Measurements from ENCODE around the gene KLF15.

Gene KLF15

DNA sequence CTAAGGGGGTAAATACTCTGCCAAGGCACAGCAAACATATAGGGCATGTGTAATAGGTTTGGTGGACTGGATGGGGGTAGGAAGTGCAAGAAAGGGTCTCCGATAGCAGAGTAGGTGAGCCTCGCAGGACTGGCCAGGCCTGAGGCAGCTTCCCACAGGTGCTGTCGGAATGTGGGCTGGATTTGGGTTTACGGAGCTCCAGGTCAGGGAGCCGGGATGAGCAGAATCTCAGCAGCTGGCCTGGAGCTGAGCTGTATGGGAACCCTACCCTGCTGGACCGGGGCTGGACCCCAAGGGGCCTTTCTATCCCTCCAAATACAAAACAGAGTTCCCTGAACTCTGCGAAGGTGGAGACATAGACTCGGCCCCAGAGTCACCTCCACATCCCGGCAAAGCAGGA lies 15.0 kb downstream of the KLF15 start:
- Histone ChIP-seq H3K36me3 (ENCODE audit: control insufficient read depth, low read length) (no peaks in the 10 kb centered on the region), H3K27ac (ENCODE audit: low read depth, low read length) (no peak overlapping the region), H3K79me2 (ENCODE audit: control insufficient read depth, low read length) (no peaks in the 10 kb centered on the region), H3K9me2 (replicated peaks; ENCODE audit: control insufficient read depth, low read length) (no peaks in the 10 kb centered on the region), H3K9me3 (ENCODE audit: control insufficient read depth, insufficient read depth, low read length) (no peaks in the 10 kb centered on the region), H3F3A (ENCODE audit: control insufficient read depth, insufficient read depth) (no peaks in the 10 kb centered on the region), H3K4me1 (ENCODE audit: control insufficient read depth, low read length) (no peaks in the 10 kb centered on the region), H4K20me1 (ENCODE audit: control insufficient read depth, insufficient read depth, low read depth, low read length) (no peaks in the 10 kb centered on the region), H3K4me2 (ENCODE audit: low read length) (no peak overlapping the region), H3K27me3 (ENCODE audit: control insufficient read depth, low read length) (no peaks in the 10 kb centered on the region), H3K4me3 (ENCODE audit: low read length) (no peak overlapping the region)
- TF ChIP-seq EZH2phosphoT487 (IDR thresholded peaks at IDR 0.05; ENCODE audit: borderline replicate concordance, low read length) = no peak
- TF ChIP-seq, protein P1, sequence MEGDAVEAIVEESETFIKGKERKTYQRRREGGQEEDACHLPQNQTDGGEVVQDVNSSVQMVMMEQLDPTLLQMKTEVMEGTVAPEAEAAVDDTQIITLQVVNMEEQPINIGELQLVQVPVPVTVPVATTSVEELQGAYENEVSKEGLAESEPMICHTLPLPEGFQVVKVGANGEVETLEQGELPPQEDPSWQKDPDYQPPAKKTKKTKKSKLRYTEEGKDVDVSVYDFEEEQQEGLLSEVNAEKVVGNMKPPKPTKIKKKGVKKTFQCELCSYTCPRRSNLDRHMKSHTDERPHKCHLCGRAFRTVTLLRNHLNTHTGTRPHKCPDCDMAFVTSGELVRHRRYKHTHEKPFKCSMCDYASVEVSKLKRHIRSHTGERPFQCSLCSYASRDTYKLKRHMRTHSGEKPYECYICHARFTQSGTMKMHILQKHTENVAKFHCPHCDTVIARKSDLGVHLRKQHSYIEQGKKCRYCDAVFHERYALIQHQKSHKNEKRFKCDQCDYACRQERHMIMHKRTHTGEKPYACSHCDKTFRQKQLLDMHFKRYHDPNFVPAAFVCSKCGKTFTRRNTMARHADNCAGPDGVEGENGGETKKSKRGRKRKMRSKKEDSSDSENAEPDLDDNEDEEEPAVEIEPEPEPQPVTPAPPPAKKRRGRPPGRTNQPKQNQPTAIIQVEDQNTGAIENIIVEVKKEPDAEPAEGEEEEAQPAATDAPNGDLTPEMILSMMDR (IDR thresholded peaks at IDR 0.05; ENCODE audit: low read depth, low read length, poor library complexity, severe bottlenecking) = no peak

DNA sequence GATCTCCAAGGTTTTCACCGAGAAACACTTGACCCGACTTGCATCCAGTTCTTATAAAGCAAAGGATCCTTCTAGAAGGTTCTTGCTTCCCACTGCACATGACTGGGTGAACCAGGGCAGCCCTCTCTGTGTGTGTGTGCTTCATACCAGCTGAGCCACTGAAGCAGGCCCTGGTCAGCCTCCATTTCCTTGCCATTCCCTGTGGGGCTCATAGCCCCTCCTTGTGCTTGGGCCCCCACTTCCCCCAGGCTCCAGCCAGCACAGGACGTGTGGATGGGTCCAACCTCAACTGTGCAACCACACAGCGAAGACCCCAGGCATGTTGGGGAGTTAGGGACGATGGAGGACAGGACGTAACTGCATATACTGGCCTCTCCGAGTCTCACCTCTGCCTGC lies 15.5 kb downstream of the KLF15 start:
- Histone ChIP-seq H3K27me3 (ENCODE audit: control insufficient read depth, low read length) (no peaks in the 10 kb centered on the region), H3K27ac (ENCODE audit: low read depth, low read length) (no peak overlapping the region), H3K4me2 (ENCODE audit: low read length) (no peak overlapping the region), H3K4me1 (ENCODE audit: control insufficient read depth, low read length) (no peaks in the 10 kb centered on the region), H3K9me3 (ENCODE audit: control insufficient read depth, insufficient read depth, low read length) (no peaks in the 10 kb centered on the region), H3K36me3 (ENCODE audit: control insufficient read depth, low read length) (no peaks in the 10 kb centered on the region), H3K4me3 (ENCODE audit: low read length) (no peak overlapping the region), H3K79me2 (ENCODE audit: control insufficient read depth, low read length) (no peaks in the 10 kb centered on the region), H3K9me2 (replicated peaks; ENCODE audit: control insufficient read depth, low read length) (no peaks in the 10 kb centered on the region), H4K20me1 (ENCODE audit: control insufficient read depth, insufficient read depth, low read depth, low read length) (no peaks in the 10 kb centered on the region), H3F3A (ENCODE audit: control insufficient read depth, insufficient read depth) (no peaks in the 10 kb centered on the region)
- TF ChIP-seq, protein P1 (IDR thresholded peaks at IDR 0.05; ENCODE audit: low read depth, low read length, poor library complexity, severe bottlenecking) = no peak
- no peak for TF ChIP-seq EZH2phosphoT487 (IDR thresholded peaks at IDR 0.05; ENCODE audit: borderline replicate concordance, low read length)

DNA sequence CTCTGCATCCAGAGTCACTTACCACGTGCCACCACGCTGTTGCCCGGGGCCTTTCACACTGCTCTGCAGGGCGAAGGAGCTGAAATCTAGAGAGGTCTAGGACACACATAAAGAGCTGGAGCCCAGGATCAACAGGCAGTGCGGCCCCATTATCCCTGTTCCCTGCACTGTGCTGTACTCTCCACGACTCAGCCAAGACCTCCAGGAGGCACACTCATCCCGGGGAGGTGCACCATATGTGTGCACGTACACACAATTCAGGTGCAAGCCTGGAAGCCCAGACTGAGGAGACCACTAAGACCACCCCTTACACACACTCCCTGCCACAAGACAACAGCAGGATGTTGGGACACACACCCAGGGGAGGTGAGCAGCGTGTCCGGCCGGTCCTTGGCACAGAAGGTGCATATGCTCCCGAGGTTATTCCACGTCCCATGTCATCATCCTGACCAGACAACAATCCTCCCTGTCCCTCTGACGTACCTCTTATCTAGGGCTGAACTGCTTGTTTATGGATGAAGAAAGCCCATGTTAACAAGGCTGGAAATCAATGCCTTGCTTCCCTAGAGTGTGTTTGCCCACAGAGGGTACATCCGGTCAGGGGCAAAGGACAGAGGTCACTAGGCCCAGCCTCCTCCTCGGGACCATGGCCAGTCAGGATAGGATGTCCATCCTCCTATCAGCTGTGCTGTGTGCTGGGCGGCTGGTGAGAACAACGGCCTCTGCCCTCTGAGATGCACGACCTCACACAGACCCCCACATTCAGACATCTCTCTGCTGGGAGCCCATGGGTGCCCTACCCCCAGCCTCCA lies 16.1 kb downstream of the KLF15 start:
- H3K9me3 ChIP-seq (ENCODE audit: control insufficient read depth, insufficient read depth, low read length) = no peaks in the 10 kb centered on the region
- no peaks in the 10 kb centered on the region for H3K79me2 ChIP-seq (ENCODE audit: control insufficient read depth, low read length)
- H3F3A ChIP-seq (ENCODE audit: control insufficient read depth, insufficient read depth) = no peaks in the 10 kb centered on the region
- H3K27me3 ChIP-seq (ENCODE audit: control insufficient read depth, low read length) = no peaks in the 10 kb centered on the region
- H3K4me2 ChIP-seq (ENCODE audit: low read length) = no peak overlapping the region
- no peaks in the 10 kb centered on the region for H4K20me1 ChIP-seq (ENCODE audit: control insufficient read depth, insufficient read depth, low read depth, low read length)
- H3K9me2 ChIP-seq (replicated peaks; ENCODE audit: control insufficient read depth, low read length) = no peaks in the 10 kb centered on the region
- no peaks in the 10 kb centered on the region for H3K36me3 ChIP-seq (ENCODE audit: control insufficient read depth, low read length)
- no peaks in the 10 kb centered on the region for H3K4me1 ChIP-seq (ENCODE audit: control insufficient read depth, low read length)
- H3K27ac ChIP-seq (ENCODE audit: low read depth, low read length) = no peak overlapping the region
- TF ChIP-seq, protein P1 (IDR thresholded peaks at IDR 0.05; ENCODE audit: low read depth, low read length, poor library complexity, severe bottlenecking) = no peak
- no peak for TF ChIP-seq EZH2phosphoT487 (IDR thresholded peaks at IDR 0.05; ENCODE audit: borderline replicate concordance, low read length)
- H3K4me3 ChIP-seq (ENCODE audit: low read length) = no peak overlapping the region
